Gastrocnemius medialis (tissue), 4 donors: ENCODE results near the gene NKD2.

Experiments used
- POLR2A ChIP-seq, 2 donors: fragments of 450-650 bp; IDR thresholded peaks; one replicate each; pipeline ENCODE4 v1.6.1; 2017; ENCODE audit warnings: antibody characterized with exemption in 2 of 2, mild to moderate bottlenecking in 2 of 2, moderate library complexity in 2 of 2
- TF ChIP-seq, protein P1 (sequence below), 5 experiments: fragments of 450-650 bp in 3 of 5; fragments of 200-600 bp in 2 of 5; sonication (generic) in 2 of 5; IDR thresholded peaks in 4 of 5; conservative IDR thresholded peaks in 1 of 5; 1 replicate in 4 of 5; 2 replicates in 1 of 5; pipeline ENCODE4 v1.5.1; 2016 to 2019; ENCODE audit warnings: antibody characterized with exemption in 5 of 5, mild to moderate bottlenecking in 3 of 5, moderate library complexity in 3 of 5

DNA sequence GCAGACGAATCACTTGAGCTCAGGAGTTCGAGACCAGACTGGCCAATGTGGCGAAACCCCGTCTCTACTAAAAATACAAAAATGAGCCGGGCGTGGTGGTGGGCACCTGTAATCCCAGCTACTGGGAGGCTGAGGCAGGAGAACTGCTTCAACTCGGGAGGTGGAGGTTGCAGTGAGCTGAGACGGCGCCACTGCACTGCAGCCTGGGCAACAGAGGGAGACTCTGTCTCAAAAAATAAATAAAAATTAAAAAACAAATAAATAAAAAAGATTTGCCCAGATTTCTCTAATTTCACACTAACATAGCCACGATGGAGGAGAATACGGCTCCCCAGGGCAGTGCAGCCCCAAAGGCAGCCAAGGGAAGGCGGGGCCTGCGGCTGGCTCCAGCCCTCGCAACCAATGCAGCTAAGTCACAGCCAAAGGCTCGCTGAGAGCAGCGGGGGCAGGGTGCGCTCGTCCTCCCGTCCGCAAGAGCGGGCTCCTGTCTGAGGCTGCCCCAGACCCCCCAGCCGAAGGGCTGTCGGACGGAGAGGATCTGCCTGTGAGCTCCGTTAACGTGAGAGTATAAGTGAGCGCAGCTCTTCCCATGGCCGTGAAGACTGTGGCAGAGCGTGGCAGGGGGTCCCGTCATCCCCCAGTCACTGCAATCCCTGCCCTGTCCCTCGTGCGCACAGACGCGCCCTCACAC, 59.7 kb downstream of the NKD2 start:
- TF ChIP-seq POLR2A (IDR thresholded peaks at IDR 0.05), result no peak
- TF ChIP-seq, protein P1, sequence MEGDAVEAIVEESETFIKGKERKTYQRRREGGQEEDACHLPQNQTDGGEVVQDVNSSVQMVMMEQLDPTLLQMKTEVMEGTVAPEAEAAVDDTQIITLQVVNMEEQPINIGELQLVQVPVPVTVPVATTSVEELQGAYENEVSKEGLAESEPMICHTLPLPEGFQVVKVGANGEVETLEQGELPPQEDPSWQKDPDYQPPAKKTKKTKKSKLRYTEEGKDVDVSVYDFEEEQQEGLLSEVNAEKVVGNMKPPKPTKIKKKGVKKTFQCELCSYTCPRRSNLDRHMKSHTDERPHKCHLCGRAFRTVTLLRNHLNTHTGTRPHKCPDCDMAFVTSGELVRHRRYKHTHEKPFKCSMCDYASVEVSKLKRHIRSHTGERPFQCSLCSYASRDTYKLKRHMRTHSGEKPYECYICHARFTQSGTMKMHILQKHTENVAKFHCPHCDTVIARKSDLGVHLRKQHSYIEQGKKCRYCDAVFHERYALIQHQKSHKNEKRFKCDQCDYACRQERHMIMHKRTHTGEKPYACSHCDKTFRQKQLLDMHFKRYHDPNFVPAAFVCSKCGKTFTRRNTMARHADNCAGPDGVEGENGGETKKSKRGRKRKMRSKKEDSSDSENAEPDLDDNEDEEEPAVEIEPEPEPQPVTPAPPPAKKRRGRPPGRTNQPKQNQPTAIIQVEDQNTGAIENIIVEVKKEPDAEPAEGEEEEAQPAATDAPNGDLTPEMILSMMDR (IDR thresholded peaks at IDR 0.05 in 4 of 5, conservative IDR thresholded peaks at IDR 0.05 in 1 of 5), result no peak
